Neural cell (in vitro differentiated cells): Measurements from ENCODE around the gene SIM1. TPM values are rescaled to one million over a fixed set of nuclear protein-coding genes. Genes with fewer than 3 reads are reported as not detected.

Source experiments
- H2AFZ ChIP-seq: fragments of 200-600, 300-800 bp; sonication (generic), shearing (Covaris generic); 2 replicates; pipeline ENCODE4 v1.6.0; 2014; ENCODE audit warnings: low read depth, mild to moderate bottlenecking, antibody characterized with exemption, low read length, moderate library complexity
- H3F3A ChIP-seq: fragments of 200-600 bp; shearing (Covaris generic); 2 replicates; pipeline ENCODE4 v1.6.1; 2016; ENCODE audit warnings: mild to moderate bottlenecking, moderate library complexity, mixed read lengths, antibody characterized with exemption, low read length; ENCODE audit not compliant: insufficient read depth, poor library complexity, severe bottlenecking
- H3K27ac ChIP-seq: fragments of 200-600, 300-800 bp; sonication (generic), shearing (Covaris generic); 2 replicates; pipeline ENCODE4 v1.5.1; 2014; ENCODE audit warnings: mild to moderate bottlenecking, low read length, moderate library complexity
- H3K27me3 ChIP-seq: fragments of 300-800, 200-600 bp; sonication (generic), shearing (Covaris generic); 2 replicates; pipeline ENCODE4 v1.6.0; 2014; ENCODE audit warnings: mild to moderate bottlenecking, low read depth, low read length, moderate library complexity; ENCODE audit not compliant: insufficient read depth
- H3K36me3 ChIP-seq: fragments of 300-800, 200-600 bp; sonication (generic), shearing (Covaris generic); 2 replicates; pipeline ENCODE4 v1.5.1; 2014; ENCODE audit warnings: mild to moderate bottlenecking, antibody characterized with exemption, low read length, moderate library complexity; ENCODE audit not compliant: insufficient read depth
- H3K4me2 ChIP-seq: fragments of 300-800, 200-600 bp; sonication (generic), shearing (Covaris generic); 2 replicates; pipeline ENCODE4 v1.6.0; 2014; ENCODE audit warnings: mild to moderate bottlenecking, low read length
- H3K4me3 ChIP-seq: fragments of 300-800, 200-600 bp; sonication (generic), shearing (Covaris generic); 2 replicates; pipeline ENCODE4 v1.5.1; 2014; ENCODE audit warnings: mild to moderate bottlenecking, low read length, moderate library complexity
- H3K79me2 ChIP-seq: fragments of 200-600 bp; shearing (Covaris generic); replicated peaks from 2 replicates; pipeline ENCODE4 v1.6.0; 2014; ENCODE audit warnings: mild to moderate bottlenecking, low read length, moderate library complexity; ENCODE audit not compliant: insufficient read depth
- H3K9ac ChIP-seq: fragments of 300-800, 200-600 bp; sonication (generic), shearing (Covaris generic); 2 replicates; pipeline ENCODE4 v1.6.1; 2016; ENCODE audit warnings: mild to moderate bottlenecking, low read length, mixed read lengths
- H3K9me2 ChIP-seq: fragments of 200-600 bp; shearing (Covaris generic); 2 replicates; pipeline ENCODE4 v1.6.1; 2016; ENCODE audit warnings: mild to moderate bottlenecking, low read length, mixed read lengths; ENCODE audit not compliant: insufficient read depth
- H3K9me3 ChIP-seq: fragments of 200-600, 300-800 bp; sonication (generic), shearing (Covaris generic); 2 replicates; pipeline ENCODE4 v1.6.1; 2016; ENCODE audit warnings: mild to moderate bottlenecking, mixed run types, low read length, moderate library complexity, mixed read lengths
- H4K20me1 ChIP-seq: fragments of 200-600 bp; shearing (Covaris generic); 2 replicates; pipeline ENCODE4 v1.6.1; 2016; ENCODE audit warnings: mild to moderate bottlenecking, mixed run types; ENCODE audit not compliant: insufficient read depth
- EP300 ChIP-seq: fragments of 450-650 bp; conservative IDR thresholded peaks from 2 replicates; pipeline ENCODE4 v1.6.1; 2014; ENCODE audit warnings: antibody characterized with exemption, mild to moderate bottlenecking, moderate library complexity; ENCODE audit not compliant: poor library complexity, severe bottlenecking
- EZH2 ChIP-seq: fragments of 200-600, 300-800 bp; shearing (Covaris generic), sonication (generic); IDR thresholded peaks from 2 replicates; pipeline ENCODE4 v1.6.1; 2014; ENCODE audit warnings: antibody characterized with exemption, low read length, borderline replicate concordance, mild to moderate bottlenecking; ENCODE audit not compliant: insufficient read depth, poor library complexity, severe bottlenecking
- MXI1 ChIP-seq: fragments of 450-650 bp; conservative IDR thresholded peaks from 2 replicates; pipeline ENCODE4 v1.6.1; 2014; ENCODE audit warnings: antibody characterized with exemption, mild to moderate bottlenecking; ENCODE audit not compliant: poor library complexity, severe bottlenecking
- POLR2AphosphoS5 ChIP-seq: IDR thresholded peaks from 2 replicates; pipeline ENCODE4 v1.6.1; 2012
- RAD21 ChIP-seq: fragments of 450-650 bp; conservative IDR thresholded peaks from 2 replicates; pipeline ENCODE4 v1.6.1; 2014; ENCODE audit warnings: antibody characterized with exemption, mild to moderate bottlenecking, moderate library complexity
- SMC3 ChIP-seq: fragments of 450-650 bp; conservative IDR thresholded peaks from 2 replicates; pipeline ENCODE4 v1.6.1; 2014; ENCODE audit warnings: antibody characterized with exemption, mild to moderate bottlenecking, moderate library complexity; ENCODE audit not compliant: poor library complexity
- TAF1 ChIP-seq: IDR thresholded peaks from 2 replicates; pipeline ENCODE4 v1.6.1; 2012; ENCODE audit warnings: low read depth
- polyA plus RNA-seq: library from polyadenylated mRNA; depleted of rRNA; stranded (reverse); fragments of >200 nt; gene quantifications from 2 replicates; pipeline ENCODE4 v1.2.3, GENCODE V29; 2014
- TF ChIP-seq, protein P1 (sequence below): fragments of 450-650 bp; IDR thresholded peaks from 2 replicates; pipeline ENCODE4 v1.5.1; 2014; ENCODE audit warnings: antibody characterized with exemption, mild to moderate bottlenecking, moderate library complexity; ENCODE audit not compliant: poor library complexity, severe bottlenecking
- TF ChIP-seq, protein P2 (sequence below): IDR thresholded peaks from 2 replicates; pipeline ENCODE4 v1.6.1; 2012; ENCODE audit warnings: borderline replicate concordance

Gene SIM1
- polyA plus RNA-seq, 1 donor from 2014 or later, result not detected

DNA sequence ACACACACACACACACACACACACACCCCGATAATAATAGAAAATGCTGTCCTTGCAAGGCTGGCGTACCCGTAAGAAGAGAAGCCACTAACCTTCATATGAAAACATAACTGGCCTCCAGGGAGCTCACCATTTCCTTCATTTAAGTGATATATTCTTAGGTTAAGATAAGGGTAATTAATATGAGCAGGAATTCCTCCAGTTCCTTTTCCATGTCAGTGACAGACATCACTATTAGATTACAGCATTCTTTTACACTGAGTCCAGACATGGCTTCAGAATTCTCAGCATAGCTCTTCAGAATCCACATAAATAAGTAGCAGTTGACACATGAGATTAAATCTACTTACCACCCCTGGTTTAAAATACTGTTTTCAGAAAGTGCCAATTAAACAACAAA, 121.9 kb downstream of the SIM1 start (continued):
- TF ChIP-seq EZH2 (no peak), TAF1 (no peak), EP300 (no peak), MXI1 (no peak)

DNA sequence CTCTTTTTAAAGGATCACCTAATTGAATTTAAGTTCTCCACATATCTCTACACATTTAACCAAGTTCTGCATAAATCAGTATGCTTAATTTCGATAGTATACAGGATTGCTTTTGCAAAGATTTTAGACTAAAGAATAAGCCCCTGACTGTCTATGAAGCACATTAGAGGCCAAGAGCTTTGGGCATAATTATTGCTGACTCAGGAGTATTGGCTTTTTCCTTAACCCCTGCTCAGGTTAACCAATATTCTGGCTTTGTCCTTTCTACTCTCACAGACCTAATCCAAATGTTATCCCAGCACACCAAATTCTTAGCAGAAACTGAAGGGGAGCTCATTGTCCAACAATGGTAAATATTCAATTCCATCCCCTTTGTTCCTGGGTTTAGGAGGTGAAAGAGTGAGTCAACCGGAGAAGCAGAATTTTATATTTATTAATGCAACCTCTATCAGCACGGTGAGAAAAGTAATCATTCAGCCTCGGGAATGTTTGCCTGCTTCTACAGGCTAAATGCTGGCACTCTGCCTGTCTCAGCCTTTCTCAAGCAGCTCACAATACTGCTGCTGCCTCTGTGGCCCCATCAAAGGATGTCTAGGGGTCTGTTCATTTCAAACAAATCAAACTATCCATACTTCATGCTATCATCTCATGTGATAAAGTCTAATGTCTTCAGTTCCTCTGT, 125.0 kb downstream of the SIM1 start:
- Histone ChIP-seq H3F3A (no peaks in the 10 kb centered on the region), H3K9me2 (no peaks in the 10 kb centered on the region), H3K27me3 (no peaks in the 10 kb centered on the region), H3K36me3 (no peaks in the 10 kb centered on the region), H4K20me1 (no peaks in the 10 kb centered on the region), H3K9ac (no peak overlapping the region), H3K27ac (no peak overlapping the region), H2AFZ (no peak overlapping the region), H3K4me3 (no peak overlapping the region), H3K4me2 (no peak overlapping the region), H3K9me3 (no peaks in the 10 kb centered on the region), H3K79me2 (no peaks in the 10 kb centered on the region)
- TF ChIP-seq SMC3 (no peak), EZH2 (no peak), TAF1 (no peak), RAD21 (no peak), EP300 (no peak)
- TF ChIP-seq, protein P1, sequence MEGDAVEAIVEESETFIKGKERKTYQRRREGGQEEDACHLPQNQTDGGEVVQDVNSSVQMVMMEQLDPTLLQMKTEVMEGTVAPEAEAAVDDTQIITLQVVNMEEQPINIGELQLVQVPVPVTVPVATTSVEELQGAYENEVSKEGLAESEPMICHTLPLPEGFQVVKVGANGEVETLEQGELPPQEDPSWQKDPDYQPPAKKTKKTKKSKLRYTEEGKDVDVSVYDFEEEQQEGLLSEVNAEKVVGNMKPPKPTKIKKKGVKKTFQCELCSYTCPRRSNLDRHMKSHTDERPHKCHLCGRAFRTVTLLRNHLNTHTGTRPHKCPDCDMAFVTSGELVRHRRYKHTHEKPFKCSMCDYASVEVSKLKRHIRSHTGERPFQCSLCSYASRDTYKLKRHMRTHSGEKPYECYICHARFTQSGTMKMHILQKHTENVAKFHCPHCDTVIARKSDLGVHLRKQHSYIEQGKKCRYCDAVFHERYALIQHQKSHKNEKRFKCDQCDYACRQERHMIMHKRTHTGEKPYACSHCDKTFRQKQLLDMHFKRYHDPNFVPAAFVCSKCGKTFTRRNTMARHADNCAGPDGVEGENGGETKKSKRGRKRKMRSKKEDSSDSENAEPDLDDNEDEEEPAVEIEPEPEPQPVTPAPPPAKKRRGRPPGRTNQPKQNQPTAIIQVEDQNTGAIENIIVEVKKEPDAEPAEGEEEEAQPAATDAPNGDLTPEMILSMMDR, result no peak
- TF ChIP-seq, protein P2, sequence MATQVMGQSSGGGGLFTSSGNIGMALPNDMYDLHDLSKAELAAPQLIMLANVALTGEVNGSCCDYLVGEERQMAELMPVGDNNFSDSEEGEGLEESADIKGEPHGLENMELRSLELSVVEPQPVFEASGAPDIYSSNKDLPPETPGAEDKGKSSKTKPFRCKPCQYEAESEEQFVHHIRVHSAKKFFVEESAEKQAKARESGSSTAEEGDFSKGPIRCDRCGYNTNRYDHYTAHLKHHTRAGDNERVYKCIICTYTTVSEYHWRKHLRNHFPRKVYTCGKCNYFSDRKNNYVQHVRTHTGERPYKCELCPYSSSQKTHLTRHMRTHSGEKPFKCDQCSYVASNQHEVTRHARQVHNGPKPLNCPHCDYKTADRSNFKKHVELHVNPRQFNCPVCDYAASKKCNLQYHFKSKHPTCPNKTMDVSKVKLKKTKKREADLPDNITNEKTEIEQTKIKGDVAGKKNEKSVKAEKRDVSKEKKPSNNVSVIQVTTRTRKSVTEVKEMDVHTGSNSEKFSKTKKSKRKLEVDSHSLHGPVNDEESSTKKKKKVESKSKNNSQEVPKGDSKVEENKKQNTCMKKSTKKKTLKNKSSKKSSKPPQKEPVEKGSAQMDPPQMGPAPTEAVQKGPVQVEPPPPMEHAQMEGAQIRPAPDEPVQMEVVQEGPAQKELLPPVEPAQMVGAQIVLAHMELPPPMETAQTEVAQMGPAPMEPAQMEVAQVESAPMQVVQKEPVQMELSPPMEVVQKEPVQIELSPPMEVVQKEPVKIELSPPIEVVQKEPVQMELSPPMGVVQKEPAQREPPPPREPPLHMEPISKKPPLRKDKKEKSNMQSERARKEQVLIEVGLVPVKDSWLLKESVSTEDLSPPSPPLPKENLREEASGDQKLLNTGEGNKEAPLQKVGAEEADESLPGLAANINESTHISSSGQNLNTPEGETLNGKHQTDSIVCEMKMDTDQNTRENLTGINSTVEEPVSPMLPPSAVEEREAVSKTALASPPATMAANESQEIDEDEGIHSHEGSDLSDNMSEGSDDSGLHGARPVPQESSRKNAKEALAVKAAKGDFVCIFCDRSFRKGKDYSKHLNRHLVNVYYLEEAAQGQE, result no peak

DNA sequence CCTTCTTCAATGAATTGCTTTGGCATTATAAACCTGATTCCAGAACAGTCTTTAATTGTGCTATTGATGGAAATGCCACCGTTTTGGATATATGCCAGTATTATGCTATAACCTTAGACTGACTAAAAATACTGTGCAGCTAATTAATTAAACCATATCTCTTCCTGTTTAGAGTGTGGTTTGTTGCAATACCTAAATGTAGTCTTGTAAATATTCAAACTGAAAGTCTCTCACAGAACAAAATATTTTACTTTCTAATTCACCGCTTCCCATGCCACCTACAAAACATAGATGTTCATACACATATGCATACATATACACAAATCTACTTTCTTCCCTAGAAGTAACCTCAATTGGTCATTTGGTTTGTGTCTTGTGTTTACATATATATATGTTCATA, 126.6 kb downstream of the SIM1 start:
- no peaks in the 10 kb centered on the region for H3K27me3 ChIP-seq
- no peak overlapping the region for H3K4me2 ChIP-seq
- no peak for TF ChIP-seq RAD21
- TF ChIP-seq, protein P2, result no peak
- TF ChIP-seq POLR2AphosphoS5, result no peak
- TF ChIP-seq MXI1, result no peak
- TF ChIP-seq SMC3, result no peak
- TF ChIP-seq TAF1, result no peak
- TF ChIP-seq, protein P1, result no peak
- TF ChIP-seq EZH2, result no peak
- TF ChIP-seq EP300, result no peak
- no peak overlapping the region for H3K4me3 ChIP-seq
- no peak overlapping the region for H3K9ac ChIP-seq
- no peaks in the 10 kb centered on the region for H3K9me2 ChIP-seq
- H3K36me3 ChIP-seq, result no peaks in the 10 kb centered on the region
- H3F3A ChIP-seq, result no peaks in the 10 kb centered on the region
- H3K79me2 ChIP-seq, result no peaks in the 10 kb centered on the region
- no peak overlapping the region for H2AFZ ChIP-seq
- no peaks in the 10 kb centered on the region for H4K20me1 ChIP-seq
- no peaks in the 10 kb centered on the region for H3K9me3 ChIP-seq
- H3K27ac ChIP-seq, result no peak overlapping the region
